ENCODE data around the gene KLHDC7B.

KLHDC7B gene

DNA sequence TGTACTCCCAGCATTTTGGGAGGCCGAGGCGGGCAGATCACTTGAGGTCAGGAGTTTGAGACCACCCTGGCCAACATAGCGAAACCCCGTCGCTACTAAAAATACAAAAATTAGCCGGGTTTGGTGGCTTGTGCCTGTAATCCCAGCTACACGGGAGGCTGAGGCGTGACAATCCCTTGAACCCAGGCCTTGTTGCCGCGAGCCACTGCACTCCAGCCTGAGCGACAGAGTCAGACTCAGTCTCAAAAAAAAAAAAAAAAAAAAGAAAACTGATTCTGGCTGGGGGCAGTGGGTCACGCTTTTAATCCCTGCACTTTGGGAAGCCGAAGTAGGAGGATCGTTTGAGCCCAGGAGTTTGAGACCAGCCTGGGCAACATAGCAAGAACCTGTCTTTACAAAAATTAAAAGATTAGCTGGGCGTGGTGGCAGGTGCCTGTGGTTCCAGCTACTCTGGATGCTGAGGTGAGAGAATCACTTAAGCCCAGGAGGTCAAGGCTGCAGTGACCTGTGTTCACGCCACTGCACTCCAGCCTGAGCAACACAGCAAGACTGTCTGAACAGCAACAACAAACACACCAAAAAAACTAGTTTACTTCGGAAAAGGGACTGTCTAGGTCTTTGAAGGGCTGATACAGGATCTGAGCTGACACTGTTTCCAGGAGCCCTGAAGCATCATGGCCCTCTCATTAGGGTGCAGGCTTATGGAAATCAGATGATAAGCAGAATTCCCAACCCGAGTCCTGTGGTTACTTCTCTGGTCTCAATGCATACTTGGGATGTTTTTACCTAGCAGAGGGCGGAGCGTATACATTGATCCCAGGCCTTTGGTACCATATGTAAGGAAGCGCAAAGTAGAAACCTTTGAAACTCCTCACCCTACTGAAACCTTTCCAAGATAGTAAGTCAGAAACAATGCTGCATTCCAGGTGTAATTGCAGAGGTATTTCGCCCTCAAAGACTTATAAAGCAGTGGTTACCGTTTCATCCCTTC, 38.7 kb downstream of the KLHDC7B start:
- H3K27me3 ChIP-seq (replicated peaks; ENCODE audit: control insufficient read depth, insufficient read depth, low read length): no peaks in the 10 kb centered on the region
- peaks cover 10% of the 10 kb centered on the region for H3K36me3 ChIP-seq (ENCODE audit: control insufficient read depth, insufficient read depth, low read length)
- no peak for DNase-seq (ENCODE audit: extremely low read depth, insufficient read length)
- no peak overlapping the region for H3K4me3 ChIP-seq (replicated peaks; ENCODE audit: low read depth, low read length)
- no peak for TF ChIP-seq CTCF (IDR thresholded peaks at IDR 0.05; ENCODE audit: insufficient read depth, low read length, poor library complexity, severe bottlenecking)

DNA sequence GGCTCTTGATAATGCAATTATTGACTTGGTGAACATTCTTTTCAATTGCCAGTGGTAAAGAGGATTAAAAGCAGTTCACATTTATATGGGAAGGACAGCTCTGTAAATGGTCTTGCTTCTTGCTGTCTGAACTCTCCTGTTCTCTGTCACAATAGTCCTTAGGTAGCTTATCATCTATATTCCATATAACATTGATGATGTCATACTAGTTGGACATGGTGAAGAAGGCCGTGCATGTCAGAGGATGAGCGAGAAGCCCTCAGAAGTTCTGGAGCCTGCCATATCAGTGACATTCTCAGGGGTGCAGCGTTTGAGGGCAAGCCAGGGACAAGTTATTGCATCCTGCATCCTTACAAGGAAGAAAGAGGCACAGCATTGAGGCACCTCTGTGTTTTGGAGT, 39.5 kb downstream of the KLHDC7B start:
- Histone ChIP-seq H3K27me3 (replicated peaks; ENCODE audit: control insufficient read depth, insufficient read depth, low read length) (no peaks in the 10 kb centered on the region), H3K36me3 (ENCODE audit: control insufficient read depth, insufficient read depth, low read length) (peaks cover 2% of the 10 kb centered on the region), H3K4me3 (replicated peaks; ENCODE audit: low read depth, low read length) (no peak overlapping the region)
- no peak for TF ChIP-seq CTCF (IDR thresholded peaks at IDR 0.05; ENCODE audit: insufficient read depth, low read length, poor library complexity, severe bottlenecking)
- no peak for DNase-seq (ENCODE audit: extremely low read depth, insufficient read length)

DNA sequence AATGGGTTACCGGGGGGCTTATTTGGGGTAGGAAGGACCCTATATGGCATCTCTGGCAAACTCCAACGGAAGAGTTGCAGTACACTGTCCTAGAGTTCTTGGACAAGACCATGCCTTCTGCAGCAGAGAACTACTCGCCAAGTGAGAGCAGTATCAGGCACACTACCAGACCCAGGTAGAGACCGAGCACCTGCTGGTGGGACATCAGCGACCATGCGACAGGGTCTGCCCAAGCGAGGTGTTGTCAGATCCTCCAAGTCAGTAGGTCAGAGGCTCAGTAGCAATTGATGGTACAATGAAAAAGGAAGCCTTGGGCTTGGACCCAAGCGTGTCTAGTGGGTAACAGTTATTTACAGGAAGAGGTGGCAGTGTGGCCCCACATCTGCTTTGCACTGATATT, 40.1 kb downstream of the KLHDC7B start:
- TF ChIP-seq CTCF (IDR thresholded peaks at IDR 0.05; ENCODE audit: insufficient read depth, low read length, poor library complexity, severe bottlenecking): no peak
- DNase-seq (ENCODE audit: extremely low read depth, insufficient read length): no peak
- no peaks in the 10 kb centered on the region; the same call in 1 of the 2 replicates for H3K36me3 ChIP-seq (ENCODE audit: control insufficient read depth, insufficient read depth, low read length)
- no peaks in the 10 kb centered on the region for H3K27me3 ChIP-seq (replicated peaks; ENCODE audit: control insufficient read depth, insufficient read depth, low read length)
- H3K4me3 ChIP-seq (replicated peaks; ENCODE audit: low read depth, low read length): no peak overlapping the region

DNA sequence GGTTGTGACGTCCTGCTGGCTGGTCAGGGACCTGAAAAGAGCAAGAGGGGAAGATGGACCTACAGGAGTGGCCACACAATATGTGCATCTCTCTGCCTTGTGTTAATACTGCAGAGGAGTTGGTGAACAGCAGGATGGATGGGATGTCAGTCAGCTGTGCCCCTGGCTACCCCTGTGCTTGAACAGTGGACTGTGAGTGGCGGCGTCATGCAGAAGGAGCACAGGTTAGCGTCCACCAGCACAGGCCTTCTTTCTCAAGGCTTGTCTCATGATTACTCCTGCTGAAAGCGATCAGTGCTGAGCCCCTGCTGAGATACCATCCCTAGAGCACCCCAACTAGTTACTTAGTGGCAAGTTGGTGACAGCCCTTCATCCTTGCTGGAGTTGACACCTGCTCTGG, 40.7 kb downstream of the KLHDC7B start:
- Histone ChIP-seq H3K27me3 (replicated peaks; ENCODE audit: control insufficient read depth, insufficient read depth, low read length) (no peaks in the 10 kb centered on the region), H3K4me3 (replicated peaks; ENCODE audit: low read depth, low read length) (no peak overlapping the region), H3K36me3 (ENCODE audit: control insufficient read depth, insufficient read depth, low read length) (no peaks in the 10 kb centered on the region)
- no peak for TF ChIP-seq CTCF (IDR thresholded peaks at IDR 0.05; ENCODE audit: insufficient read depth, low read length, poor library complexity, severe bottlenecking)
- DNase-seq (ENCODE audit: extremely low read depth, insufficient read length): no peak

DNA sequence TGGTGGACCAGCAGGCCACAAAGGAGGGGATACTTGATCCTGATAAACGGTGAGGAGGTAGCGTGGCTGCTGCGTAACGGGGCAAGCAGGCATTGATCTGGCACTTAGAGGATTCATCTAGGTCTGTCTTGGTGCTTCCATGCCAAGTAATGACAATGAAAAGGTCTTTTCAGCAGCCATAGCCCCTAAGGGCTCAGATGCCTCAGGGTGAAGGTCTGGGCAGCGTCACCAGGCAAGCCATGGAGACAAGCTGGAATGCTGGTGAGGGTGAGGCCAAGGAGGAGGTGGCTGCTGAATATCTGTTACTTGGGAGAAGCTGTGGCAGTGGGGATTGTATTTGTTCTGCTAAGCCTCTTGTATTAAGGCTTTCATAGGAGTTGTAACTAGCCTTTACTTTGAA, 41.7 kb downstream of the KLHDC7B start:
- Histone ChIP-seq H3K4me3 (replicated peaks; ENCODE audit: low read depth, low read length) (no peak overlapping the region), H3K27me3 (replicated peaks; ENCODE audit: control insufficient read depth, insufficient read depth, low read length) (no peaks in the 10 kb centered on the region), H3K36me3 (ENCODE audit: control insufficient read depth, insufficient read depth, low read length) (no peaks in the 10 kb centered on the region)
- TF ChIP-seq CTCF (IDR thresholded peaks at IDR 0.05; ENCODE audit: insufficient read depth, low read length, poor library complexity, severe bottlenecking): no peak
- no peak for DNase-seq (ENCODE audit: extremely low read depth, insufficient read length)
